HG02798 (cell line): ENCODE data around the gene IQGAP1.

Experiments
- ATAC-seq: cut with Tn5 transposase; IDR thresholded peaks from one replicate; pipeline ENCODE4 v1.9.1; 2021; ENCODE audit warnings: mild to moderate bottlenecking; ENCODE audit not compliant: unreplicated experiment, poor library complexity

Gene IQGAP1

GRCh38 chr15:90519688-90520087 lies 131.6 kb downstream of the IQGAP1 start:
- no peak for ATAC-seq

DNA sequence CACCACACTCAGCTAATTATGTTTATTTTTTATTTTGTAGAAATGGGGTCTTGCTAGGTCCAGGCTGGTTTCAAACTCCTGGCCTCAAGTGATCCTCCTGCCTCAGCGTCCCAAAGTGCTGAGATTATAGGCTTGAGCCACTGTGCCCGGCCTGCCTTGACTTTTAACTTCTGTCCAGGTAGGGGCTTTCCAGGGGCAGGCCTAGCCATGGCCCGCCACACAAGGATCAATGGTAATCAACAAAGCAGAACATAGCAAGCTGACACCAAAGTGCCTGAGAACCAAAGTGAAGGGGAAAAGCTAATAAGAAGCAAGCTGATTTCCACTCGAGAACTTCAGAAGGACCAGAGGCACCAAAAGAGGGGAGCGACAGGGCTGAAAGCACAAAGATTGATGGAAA lies 132.3 kb downstream of the IQGAP1 start:
- ATAC-seq = no peak

DNA sequence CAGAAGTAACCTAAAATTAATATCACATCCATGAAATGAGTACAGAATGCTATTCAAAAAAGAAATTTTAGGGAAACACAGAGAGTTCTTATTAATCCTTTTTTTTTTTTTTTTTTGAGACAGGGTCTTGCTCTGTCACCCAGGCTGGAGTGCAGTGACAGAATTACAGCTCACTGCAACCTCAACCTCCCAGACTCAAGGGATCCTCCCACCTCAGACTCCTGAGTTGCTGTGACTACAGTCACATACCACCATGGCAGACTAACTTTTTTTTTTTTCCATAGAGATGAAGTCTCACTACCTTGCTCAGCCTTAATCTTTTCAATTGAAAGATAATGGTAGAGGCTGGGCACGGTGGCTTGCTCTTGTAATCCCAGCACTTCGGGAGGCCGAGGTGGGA lies 135.3 kb downstream of the IQGAP1 start:
- no peak for ATAC-seq

DNA sequence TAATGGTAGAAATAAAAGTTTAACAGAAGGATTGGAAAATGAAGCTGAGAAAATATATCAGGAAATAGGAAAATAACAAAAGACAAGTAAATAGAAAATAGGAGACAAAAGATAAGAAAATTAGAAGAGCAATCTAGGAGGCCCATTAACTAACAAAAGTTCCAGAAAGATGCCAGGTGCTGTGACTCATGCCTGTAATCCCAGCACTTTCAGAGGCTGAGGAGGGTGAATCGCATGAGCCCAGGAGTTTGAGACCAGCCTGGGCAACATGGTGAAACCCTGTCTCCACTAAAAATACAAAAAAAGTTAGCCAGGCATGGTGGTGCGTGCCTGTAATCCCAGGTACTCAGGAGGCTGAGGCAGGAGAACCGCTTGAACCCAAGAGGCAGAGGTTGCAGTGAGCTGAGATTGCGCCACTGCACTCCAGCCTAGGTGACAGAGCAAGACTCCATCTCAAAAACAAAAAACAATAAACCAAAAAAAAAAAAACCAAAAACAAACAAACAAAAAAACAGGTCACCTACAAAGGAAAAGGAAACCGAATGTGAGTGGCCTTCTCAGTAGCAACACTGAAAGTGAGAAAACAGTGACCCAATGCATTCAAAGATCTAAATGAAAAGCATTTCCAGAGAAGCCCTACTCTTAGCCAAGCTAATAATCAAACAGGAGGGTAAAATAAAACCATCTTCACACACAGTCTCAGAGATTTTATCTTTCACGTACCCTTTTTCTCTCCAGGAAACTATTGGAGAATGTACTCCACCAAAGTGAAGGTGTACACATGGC lies 136.2 kb downstream of the IQGAP1 start:
- peak; percentile 70 for ATAC-seq

GRCh38 chr15:90529011-90529370 lies 140.9 kb downstream of the IQGAP1 start:
- no peak for ATAC-seq

GRCh38 chr15:90529371-90530249 lies 141.6 kb downstream of the IQGAP1 start, which contains the start of gene CRTC3:
CRTC3 (plus strand) TSS chr15:90529923; CDS start chr15:90530072, 149 bp downstream.
- peak; percentile 85 for ATAC-seq

DNA sequence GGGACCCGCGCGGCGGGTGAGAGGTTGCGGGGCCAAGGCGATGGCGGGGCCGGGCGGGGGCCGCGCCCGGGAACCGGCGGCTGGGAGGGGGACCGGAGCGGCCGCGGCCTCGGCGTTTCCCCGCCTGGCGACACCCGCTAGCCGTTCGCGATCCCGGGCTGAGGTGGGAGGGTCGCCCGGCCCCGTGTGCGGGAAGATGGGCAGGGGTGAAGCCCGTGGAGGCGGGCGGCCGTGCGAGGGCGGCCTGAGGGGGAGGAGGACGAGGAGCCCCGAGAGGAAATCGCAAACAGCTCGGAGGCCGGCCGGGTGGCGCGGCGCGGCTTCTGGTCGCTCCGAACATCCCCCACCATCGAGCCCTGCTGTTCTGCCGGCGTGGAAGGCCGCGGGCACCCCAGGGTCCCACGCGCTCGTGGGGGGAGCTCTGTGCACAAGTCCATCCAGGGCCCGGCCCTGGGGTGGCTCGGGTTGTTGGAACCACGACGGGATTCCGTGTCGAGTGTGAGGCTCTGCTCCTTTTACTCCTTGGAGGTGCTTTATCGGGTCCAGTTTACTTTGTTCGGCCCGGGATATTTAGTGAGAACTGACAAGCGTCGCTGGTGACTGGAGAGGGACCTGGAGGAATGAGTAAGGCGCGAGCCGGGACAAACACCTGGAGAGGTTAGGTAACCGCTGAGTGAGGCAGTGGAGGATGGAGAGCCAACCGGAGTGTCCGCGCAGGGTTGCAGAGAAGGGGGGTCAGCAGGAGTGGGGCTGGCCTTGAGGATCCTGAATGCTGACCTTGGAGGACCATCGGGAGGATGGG lies 142.4 kb downstream of the IQGAP1 start:
- ATAC-seq = peak; percentile 33

DNA sequence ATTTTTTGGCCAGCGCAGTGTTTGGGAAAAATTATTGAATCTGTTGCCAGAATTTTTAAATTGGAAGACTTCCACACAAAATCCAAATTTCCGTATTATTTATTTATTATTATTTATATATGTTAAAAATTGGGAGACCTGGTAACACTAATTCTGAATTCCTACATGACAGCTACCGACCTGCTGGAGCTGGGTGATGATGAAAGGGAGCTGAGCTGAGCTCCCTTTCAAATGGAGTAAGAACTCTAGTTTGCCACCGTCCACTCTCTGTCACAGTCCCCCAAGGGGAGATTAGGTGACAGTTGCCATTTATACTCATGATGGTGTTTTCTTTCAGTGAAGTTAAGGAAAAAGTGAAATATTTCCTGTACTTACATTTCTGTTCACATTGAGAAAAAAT lies 143.1 kb downstream of the IQGAP1 start:
- ATAC-seq = no peak

GRCh38 chr15:90535254-90535653 lies 147.2 kb downstream of the IQGAP1 start:
- ATAC-seq = no peak

- no peak for ATAC-seq
Measured at GRCh38 chr15:90539789-90540188, 151.7 kb downstream of the IQGAP1 start.

GRCh38 chr15:90540768-90541167 lies 152.7 kb downstream of the IQGAP1 start:
- no peak for ATAC-seq

DNA sequence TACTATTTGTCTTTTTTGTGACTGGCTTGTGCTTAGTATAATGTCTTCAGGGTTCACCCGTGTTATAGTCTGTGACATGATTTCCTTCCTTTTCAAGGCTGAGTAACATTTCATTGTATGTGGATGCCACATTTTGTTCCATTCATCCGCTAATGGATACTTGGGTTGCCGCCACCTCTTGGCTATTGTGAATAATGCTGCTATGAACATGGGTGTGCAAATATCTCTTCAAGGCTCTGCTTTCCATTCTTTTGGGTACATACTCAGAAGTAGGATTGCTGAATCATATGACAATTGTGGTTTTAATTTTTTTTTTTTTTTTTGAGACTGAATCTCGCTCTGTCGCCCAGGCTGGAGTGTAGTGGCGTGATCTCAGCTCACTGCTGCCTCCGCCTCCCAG lies 157.1 kb downstream of the IQGAP1 start:
- ATAC-seq = no peak

GRCh38 chr15:90547540-90547939 lies 159.5 kb downstream of the IQGAP1 start:
- no peak for ATAC-seq

GRCh38 chr15:90550919-90551318 lies 162.9 kb downstream of the IQGAP1 start:
- no peak for ATAC-seq
